AG08396 (cell line): ENCODE measurements around the gene KCNS3.
A peak's percentile ranks its signal among the peaks of the same experiment; 100 is the strongest.

Experiments
- DNase-seq: peaks from one replicate; pipeline ENCODE4 v3.0.0; 2012; ENCODE audit warnings: low spot score, mixed read lengths

KCNS3 gene

GRCh38 chr2:17879137-17879912 lies 858 bp downstream of the KCNS3 start:
- DNase-seq, result peak; percentile 92

- DNase-seq, result no peak
These were observed 1.4 kb downstream of the KCNS3 start for GRCh38 chr2:17879913-17880274.

GRCh38 chr2:17892770-17893534 lies 14.5 kb downstream of the KCNS3 start:
- DNase-seq, result no peak

GRCh38 chr2:17894005-17894404 lies 15.5 kb downstream of the KCNS3 start:
- no peak for DNase-seq

- no peak for DNase-seq
These were observed 16.1 kb downstream of the KCNS3 start for GRCh38 chr2:17894556-17894955.

- DNase-seq, result no peak
These were observed 21.4 kb downstream of the KCNS3 start for GRCh38 chr2:17899871-17900270.

GRCh38 chr2:17901246-17901645 lies 22.8 kb downstream of the KCNS3 start:
- no peak for DNase-seq

GRCh38 chr2:17910980-17911379 lies 32.5 kb downstream of the KCNS3 start:
- no peak for DNase-seq

- DNase-seq, result no peak
These were observed 33.2 kb downstream of the KCNS3 start for GRCh38 chr2:17911491-17912260.

- DNase-seq, result no peak
These were observed 33.8 kb downstream of the KCNS3 start for GRCh38 chr2:17912266-17912691.

GRCh38 chr2:17915099-17915498 lies 36.6 kb downstream of the KCNS3 start:
- no peak for DNase-seq

- no peak for DNase-seq
These were observed 37.5 kb downstream of the KCNS3 start for GRCh38 chr2:17915811-17916518.

GRCh38 chr2:17916584-17916983 lies 38.1 kb downstream of the KCNS3 start:
- no peak for DNase-seq

GRCh38 chr2:17918789-17919188 lies 40.3 kb downstream of the KCNS3 start:
- DNase-seq, result no peak

- no peak for DNase-seq
These were observed 52.3 kb downstream of the KCNS3 start for GRCh38 chr2:17930773-17931172.

GRCh38 chr2:17933256-17933655 lies 54.8 kb downstream of the KCNS3 start:
- DNase-seq, result no peak

GRCh38 chr2:17934721-17935120 lies 56.3 kb downstream of the KCNS3 start:
- DNase-seq, result peak; percentile 88

GRCh38 chr2:17935242-17935885 lies 56.9 kb downstream of the KCNS3 start:
- DNase-seq, result no peak

GRCh38 chr2:17936599-17936998 lies 58.1 kb downstream of the KCNS3 start:
- no peak for DNase-seq

GRCh38 chr2:17940091-17940630 lies 61.7 kb downstream of the KCNS3 start:
- DNase-seq, result no peak

- no peak for DNase-seq
These were observed 65.0 kb downstream of the KCNS3 start for GRCh38 chr2:17943444-17943843.
